ENCODE results near the gene COX5B.
"Not testable (repeated sequence)": the region's sequence is repeated elsewhere in the genome, so short reads cannot be mapped to it uniquely, and the experiment has no call there.

Gene COX5B

GRCh38 chr2:97617911-97618310 is 28.0 kb upstream of the COX5B start:
- H3K27ac ChIP-seq (ENCODE audit: poor library complexity, severe bottlenecking) = no peak overlapping the region
- ATAC-seq (ENCODE audit: low read depth) = no peak
- no peaks in the 10 kb centered on the region for H3K36me3 ChIP-seq (ENCODE audit: low read depth)
- H3K4me1 ChIP-seq (ENCODE audit: insufficient read depth, poor library complexity, severe bottlenecking) = no peaks in the 10 kb centered on the region
- H3K9me3 ChIP-seq (ENCODE audit: severe bottlenecking) = no peaks in the 10 kb centered on the region
- no peak for DNase-seq (ENCODE audit: low spot score)
- no peak overlapping the region for H3K4me3 ChIP-seq (ENCODE audit: severe bottlenecking)
- H3K27me3 ChIP-seq (ENCODE audit: insufficient read depth, poor library complexity, severe bottlenecking) = no peaks in the 10 kb centered on the region
- TF ChIP-seq, protein P1, sequence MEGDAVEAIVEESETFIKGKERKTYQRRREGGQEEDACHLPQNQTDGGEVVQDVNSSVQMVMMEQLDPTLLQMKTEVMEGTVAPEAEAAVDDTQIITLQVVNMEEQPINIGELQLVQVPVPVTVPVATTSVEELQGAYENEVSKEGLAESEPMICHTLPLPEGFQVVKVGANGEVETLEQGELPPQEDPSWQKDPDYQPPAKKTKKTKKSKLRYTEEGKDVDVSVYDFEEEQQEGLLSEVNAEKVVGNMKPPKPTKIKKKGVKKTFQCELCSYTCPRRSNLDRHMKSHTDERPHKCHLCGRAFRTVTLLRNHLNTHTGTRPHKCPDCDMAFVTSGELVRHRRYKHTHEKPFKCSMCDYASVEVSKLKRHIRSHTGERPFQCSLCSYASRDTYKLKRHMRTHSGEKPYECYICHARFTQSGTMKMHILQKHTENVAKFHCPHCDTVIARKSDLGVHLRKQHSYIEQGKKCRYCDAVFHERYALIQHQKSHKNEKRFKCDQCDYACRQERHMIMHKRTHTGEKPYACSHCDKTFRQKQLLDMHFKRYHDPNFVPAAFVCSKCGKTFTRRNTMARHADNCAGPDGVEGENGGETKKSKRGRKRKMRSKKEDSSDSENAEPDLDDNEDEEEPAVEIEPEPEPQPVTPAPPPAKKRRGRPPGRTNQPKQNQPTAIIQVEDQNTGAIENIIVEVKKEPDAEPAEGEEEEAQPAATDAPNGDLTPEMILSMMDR (IDR thresholded peaks at IDR 0.05; ENCODE audit: poor library complexity, severe bottlenecking) = no peak

- not testable (repeated sequence) for H3K27ac ChIP-seq (ENCODE audit: poor library complexity, severe bottlenecking); H3K4me1 ChIP-seq (ENCODE audit: insufficient read depth, poor library complexity, severe bottlenecking); H3K9me3 ChIP-seq (ENCODE audit: severe bottlenecking); DNase-seq (ENCODE audit: low spot score); H3K27me3 ChIP-seq (ENCODE audit: insufficient read depth, poor library complexity, severe bottlenecking); H3K4me3 ChIP-seq (ENCODE audit: severe bottlenecking); H3K36me3 ChIP-seq (ENCODE audit: low read depth)
- peak; percentile 99 for ATAC-seq (ENCODE audit: low read depth)
Observed at GRCh38 chr2:97618939-97619827, 26.7 kb upstream of the COX5B start.

DNA sequence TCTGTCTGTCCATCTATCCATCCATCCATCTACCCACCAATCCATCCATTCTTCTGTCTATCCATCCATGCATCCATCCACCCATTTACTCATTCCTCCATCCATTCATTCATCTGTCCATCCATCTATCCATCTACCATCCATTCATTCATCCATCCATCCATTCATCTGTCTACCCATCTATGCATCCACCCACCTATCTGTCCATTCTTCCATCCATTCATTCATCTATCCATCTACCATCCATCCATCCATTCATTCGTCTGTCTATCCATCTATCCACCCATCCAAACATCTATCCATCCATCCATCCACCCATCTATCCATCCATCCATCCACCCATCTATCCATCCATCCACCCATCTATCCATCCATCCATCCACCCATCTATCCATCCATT is 25.4 kb upstream of the COX5B start:
- H3K9me3 ChIP-seq (ENCODE audit: severe bottlenecking); DNase-seq (ENCODE audit: low spot score); ATAC-seq (ENCODE audit: low read depth); H3K27ac ChIP-seq (ENCODE audit: poor library complexity, severe bottlenecking); H3K36me3 ChIP-seq (ENCODE audit: low read depth); H3K27me3 ChIP-seq (ENCODE audit: insufficient read depth, poor library complexity, severe bottlenecking); H3K4me1 ChIP-seq (ENCODE audit: insufficient read depth, poor library complexity, severe bottlenecking); H3K4me3 ChIP-seq (ENCODE audit: severe bottlenecking): not testable (repeated sequence)

DNA sequence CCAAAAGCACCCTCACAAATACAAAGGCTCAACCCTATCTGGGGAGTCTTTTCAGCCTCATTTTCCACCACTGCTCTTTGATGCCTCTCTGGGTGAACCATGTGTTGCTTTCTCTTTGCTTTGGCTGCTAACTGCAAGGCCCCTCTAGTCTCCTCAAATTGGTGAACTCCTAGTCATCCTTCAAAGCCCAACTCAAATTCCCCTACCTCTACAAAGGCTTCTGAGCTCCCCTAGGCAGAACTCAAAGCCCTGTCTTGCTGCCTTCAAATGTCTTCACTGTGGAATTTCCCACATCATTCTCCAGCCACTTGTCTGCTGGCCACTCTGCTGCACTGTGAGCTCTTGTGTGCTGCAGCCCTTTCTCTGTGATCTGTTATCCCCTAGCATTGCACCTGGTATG is 22.9 kb upstream of the COX5B start:
- not testable (repeated sequence) for H3K9me3 ChIP-seq (ENCODE audit: severe bottlenecking); H3K4me1 ChIP-seq (ENCODE audit: insufficient read depth, poor library complexity, severe bottlenecking); ATAC-seq (ENCODE audit: low read depth); H3K4me3 ChIP-seq (ENCODE audit: severe bottlenecking); DNase-seq (ENCODE audit: low spot score); H3K27ac ChIP-seq (ENCODE audit: poor library complexity, severe bottlenecking); H3K27me3 ChIP-seq (ENCODE audit: insufficient read depth, poor library complexity, severe bottlenecking); H3K36me3 ChIP-seq (ENCODE audit: low read depth)

DNA sequence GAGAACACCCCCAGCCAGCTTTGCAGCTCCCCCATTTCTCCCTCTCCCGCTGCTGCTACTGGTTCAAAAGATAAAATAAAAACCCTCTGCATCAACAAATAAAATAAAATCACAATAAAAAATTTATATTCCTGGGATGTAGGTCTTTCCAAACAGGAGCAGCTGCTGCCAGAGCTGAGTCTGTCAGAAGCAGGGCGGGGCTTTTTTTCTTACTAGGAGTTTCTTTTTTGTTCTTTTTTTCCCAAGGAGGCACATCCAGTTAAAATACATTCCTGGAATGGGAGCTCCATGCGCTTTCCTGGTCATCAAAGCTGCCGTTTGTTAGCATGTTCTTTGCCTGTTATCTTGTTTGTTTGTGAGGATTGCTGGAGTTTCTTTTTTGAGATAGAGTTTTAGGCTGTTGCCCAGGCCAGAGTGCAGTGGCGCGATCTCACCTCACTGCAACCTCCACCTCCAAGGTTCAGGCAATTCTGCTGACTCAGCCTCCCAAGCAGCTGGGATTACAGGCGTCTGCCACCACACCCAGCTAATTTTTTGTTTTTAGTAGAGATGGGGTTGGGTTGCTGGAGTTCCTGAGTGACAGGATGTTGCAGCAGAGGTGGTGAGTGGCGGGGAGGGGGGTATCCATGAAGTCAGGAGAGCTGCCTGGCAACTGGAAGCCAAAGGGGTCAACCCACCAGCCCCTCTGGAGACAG is 20.4 kb upstream of the COX5B start:
- H3K9me3 ChIP-seq (ENCODE audit: severe bottlenecking); H3K4me1 ChIP-seq (ENCODE audit: insufficient read depth, poor library complexity, severe bottlenecking); H3K4me3 ChIP-seq (ENCODE audit: severe bottlenecking); DNase-seq (ENCODE audit: low spot score); H3K27me3 ChIP-seq (ENCODE audit: insufficient read depth, poor library complexity, severe bottlenecking); H3K36me3 ChIP-seq (ENCODE audit: low read depth): not testable (repeated sequence)
- peak; percentile 46 for ATAC-seq (ENCODE audit: low read depth)
- peak overlapping the region; percentile 39 for H3K27ac ChIP-seq (ENCODE audit: poor library complexity, severe bottlenecking)

DNA sequence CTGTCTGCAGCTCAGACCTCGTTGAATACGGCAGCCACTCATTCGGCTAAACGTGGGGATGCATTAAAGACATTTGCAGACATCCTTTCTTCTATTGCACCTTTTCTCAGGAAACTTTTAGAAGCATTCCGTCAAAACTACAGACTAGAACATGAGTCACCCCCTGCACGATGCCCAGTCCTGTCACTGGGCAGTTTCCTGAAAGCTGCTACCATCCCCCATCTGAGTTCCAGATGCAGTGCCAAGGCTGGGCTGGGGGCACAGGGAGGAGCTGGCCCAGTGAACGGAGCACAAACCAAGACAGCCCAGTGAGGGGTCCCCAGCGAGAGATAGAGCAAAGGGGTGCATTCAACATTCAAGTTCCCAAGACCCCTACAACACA is 19.8 kb upstream of the COX5B start:
- not testable (repeated sequence) for H3K9me3 ChIP-seq (ENCODE audit: severe bottlenecking); H3K36me3 ChIP-seq (ENCODE audit: low read depth); H3K4me1 ChIP-seq (ENCODE audit: insufficient read depth, poor library complexity, severe bottlenecking); H3K27me3 ChIP-seq (ENCODE audit: insufficient read depth, poor library complexity, severe bottlenecking); H3K4me3 ChIP-seq (ENCODE audit: severe bottlenecking); DNase-seq (ENCODE audit: low spot score)
- peak; percentile 52 for ATAC-seq (ENCODE audit: low read depth)
- H3K27ac ChIP-seq (ENCODE audit: poor library complexity, severe bottlenecking) = peak overlapping the region; percentile 39

GRCh38 chr2:97644023-97644717 is 1.7 kb upstream of the COX5B start:
- TF ChIP-seq, protein P1 (IDR thresholded peaks at IDR 0.05; ENCODE audit: poor library complexity, severe bottlenecking) = no peak
- no peak overlapping the region for H3K4me3 ChIP-seq (ENCODE audit: severe bottlenecking)
- H3K27me3 ChIP-seq (ENCODE audit: insufficient read depth, poor library complexity, severe bottlenecking) = no peaks in the 10 kb centered on the region
- no peaks in the 10 kb centered on the region for H3K9me3 ChIP-seq (ENCODE audit: severe bottlenecking)
- ATAC-seq (ENCODE audit: low read depth) (no peak), DNase-seq (ENCODE audit: low spot score) (no peak)
- H3K4me1 ChIP-seq (ENCODE audit: insufficient read depth, poor library complexity, severe bottlenecking) = no peaks in the 10 kb centered on the region
- H3K27ac ChIP-seq (ENCODE audit: poor library complexity, severe bottlenecking) = no peak overlapping the region
- H3K36me3 ChIP-seq (ENCODE audit: low read depth) = peaks cover 23% of the 10 kb centered on the region

All from RWPE2 (cell line).